Subcutaneous adipose tissue (tissue), 4 donors: ENCODE results near the gene HOXA13. TPM values are rescaled to one million over a fixed set of nuclear protein-coding genes. Genes with fewer than 3 reads are reported as not detected.

Experiments
- CTCF ChIP-seq: fragments of 450-650 bp; IDR thresholded peaks from one replicate; pipeline ENCODE4 v1.5.1; 2016; ENCODE audit warnings: low read depth, mild to moderate bottlenecking, control low read depth, antibody characterized with exemption, moderate library complexity
- small RNA-seq: library from RNA; depleted of rRNA; stranded (forward); fragments of <200 nt; gene quantifications from one replicate; pipeline ENCODE3, GENCODE V24; 2016
- total RNA-seq, 4 donors: library from RNA; depleted of rRNA; stranded (reverse); fragments of >200 nt; gene quantifications; one replicate each; pipeline ENCODE4 v1.1.0, GENCODE V29; 2016

HOXA13 gene
- total RNA-seq, 4 donors from 2014 or later: 0.44 to 0.68 (median 0.65) TPM; not detected in 1

- TF ChIP-seq CTCF: no peak
Observed at GRCh38 chr7:27144781-27145164, 55.1 kb downstream of the HOXA13 start.

Small RNA genes lying within 50 kb of the gene (small RNA-seq; reads per million reads assigned to genes)
- gene AC004080.5 (not detected), gene RF02140 (not detected), gene RF02141 (not detected)

Other genes starting within 250 kb of the HOXA13 start
- 1 to 10 TPM in 1 of 4 donors, under 1 TPM in 3; 0.33 to 1.5 (median 0.60) TPM for gene HOXA1, start 104.1 kb downstream of the HOXA13 start, total RNA-seq
- gene HOXA2, start 97.4 kb downstream of the HOXA13 start, total RNA-seq: 1 to 10 TPM in 1 of 4 donors, under 1 TPM in 2, not detected in 1; 0.51 to 1.7 (median 0.88) TPM
- 1 to 10 TPM in 3 of 4 donors, not detected in 1; 1.2 to 2.4 (median 1.5) TPM for gene HOXA4, start 69.3 kb downstream of the HOXA13 start, total RNA-seq
- 1 to 10 TPM; 2.9 to 6.4 (median 4.7) TPM for gene HOXA5, start 56.4 kb downstream of the HOXA13 start, total RNA-seq
- gene HOXA6, start 52.3 kb downstream of the HOXA13 start, total RNA-seq: 1 to 10 TPM; 1.3 to 5.3 (median 2.8) TPM
- gene HOXA3, start 47.5 kb downstream of the HOXA13 start, total RNA-seq: 1 to 10 TPM; 3.4 to 3.9 (median 3.6) TPM
- gene HOXA7, start 43.4 kb downstream of the HOXA13 start, total RNA-seq: 1 to 10 TPM; 2.8 to 4.3 (median 3.6) TPM
- 10 to 100 TPM in 1 of 4 donors, 1 to 10 TPM in 3; 5.4 to 10.9 (median 9.0) TPM for gene HOXA9, start 34.6 kb downstream of the HOXA13 start, total RNA-seq
- gene HOXA10, start 25.8 kb downstream of the HOXA13 start, total RNA-seq: 10 to 100 TPM; 17.3 to 22.6 (median 20.9) TPM
- 1 to 10 TPM; 1.8 to 4.1 (median 1.9) TPM for gene HOXA11, start 14.9 kb downstream of the HOXA13 start, total RNA-seq
- not detected for gene EVX1, start 42.7 kb upstream of the HOXA13 start, total RNA-seq